Gastrocnemius medialis (tissue), 4 donors: Measurements from ENCODE around the gene MRAP.
"Not testable (repeated sequence)": the region's sequence is repeated elsewhere in the genome, so short reads cannot be mapped to it uniquely, and the experiment has no call there.

Source experiments
- POLR2A ChIP-seq, 2 donors: fragments of 450-650 bp; IDR thresholded peaks; one replicate each; pipeline ENCODE4 v1.6.1; 2017; ENCODE audit warnings: antibody characterized with exemption in 2 of 2, mild to moderate bottlenecking in 2 of 2, moderate library complexity in 2 of 2
- TF ChIP-seq, protein P1 (sequence below), 5 experiments: fragments of 450-650 bp in 3 of 5; fragments of 200-600 bp in 2 of 5; sonication (generic) in 2 of 5; IDR thresholded peaks in 4 of 5; conservative IDR thresholded peaks in 1 of 5; 1 replicate in 4 of 5; 2 replicates in 1 of 5; pipeline ENCODE4 v1.5.1; 2016 to 2019; ENCODE audit warnings: antibody characterized with exemption in 5 of 5, mild to moderate bottlenecking in 3 of 5, moderate library complexity in 3 of 5

- TF ChIP-seq, protein P1, sequence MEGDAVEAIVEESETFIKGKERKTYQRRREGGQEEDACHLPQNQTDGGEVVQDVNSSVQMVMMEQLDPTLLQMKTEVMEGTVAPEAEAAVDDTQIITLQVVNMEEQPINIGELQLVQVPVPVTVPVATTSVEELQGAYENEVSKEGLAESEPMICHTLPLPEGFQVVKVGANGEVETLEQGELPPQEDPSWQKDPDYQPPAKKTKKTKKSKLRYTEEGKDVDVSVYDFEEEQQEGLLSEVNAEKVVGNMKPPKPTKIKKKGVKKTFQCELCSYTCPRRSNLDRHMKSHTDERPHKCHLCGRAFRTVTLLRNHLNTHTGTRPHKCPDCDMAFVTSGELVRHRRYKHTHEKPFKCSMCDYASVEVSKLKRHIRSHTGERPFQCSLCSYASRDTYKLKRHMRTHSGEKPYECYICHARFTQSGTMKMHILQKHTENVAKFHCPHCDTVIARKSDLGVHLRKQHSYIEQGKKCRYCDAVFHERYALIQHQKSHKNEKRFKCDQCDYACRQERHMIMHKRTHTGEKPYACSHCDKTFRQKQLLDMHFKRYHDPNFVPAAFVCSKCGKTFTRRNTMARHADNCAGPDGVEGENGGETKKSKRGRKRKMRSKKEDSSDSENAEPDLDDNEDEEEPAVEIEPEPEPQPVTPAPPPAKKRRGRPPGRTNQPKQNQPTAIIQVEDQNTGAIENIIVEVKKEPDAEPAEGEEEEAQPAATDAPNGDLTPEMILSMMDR (IDR thresholded peaks at IDR 0.05 in 4 of 5, conservative IDR thresholded peaks at IDR 0.05 in 1 of 5), result not testable (repeated sequence)
- TF ChIP-seq POLR2A (IDR thresholded peaks at IDR 0.05), result not testable (repeated sequence)
Observed at GRCh38 chr21:32265321-32265720, 33.3 kb upstream of the MRAP start.
